ENCODE measurements around the gene ZWINT.

The ZWINT gene, protein sequence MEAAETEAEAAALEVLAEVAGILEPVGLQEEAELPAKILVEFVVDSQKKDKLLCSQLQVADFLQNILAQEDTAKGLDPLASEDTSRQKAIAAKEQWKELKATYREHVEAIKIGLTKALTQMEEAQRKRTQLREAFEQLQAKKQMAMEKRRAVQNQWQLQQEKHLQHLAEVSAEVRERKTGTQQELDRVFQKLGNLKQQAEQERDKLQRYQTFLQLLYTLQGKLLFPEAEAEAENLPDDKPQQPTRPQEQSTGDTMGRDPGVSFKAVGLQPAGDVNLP

DNA sequence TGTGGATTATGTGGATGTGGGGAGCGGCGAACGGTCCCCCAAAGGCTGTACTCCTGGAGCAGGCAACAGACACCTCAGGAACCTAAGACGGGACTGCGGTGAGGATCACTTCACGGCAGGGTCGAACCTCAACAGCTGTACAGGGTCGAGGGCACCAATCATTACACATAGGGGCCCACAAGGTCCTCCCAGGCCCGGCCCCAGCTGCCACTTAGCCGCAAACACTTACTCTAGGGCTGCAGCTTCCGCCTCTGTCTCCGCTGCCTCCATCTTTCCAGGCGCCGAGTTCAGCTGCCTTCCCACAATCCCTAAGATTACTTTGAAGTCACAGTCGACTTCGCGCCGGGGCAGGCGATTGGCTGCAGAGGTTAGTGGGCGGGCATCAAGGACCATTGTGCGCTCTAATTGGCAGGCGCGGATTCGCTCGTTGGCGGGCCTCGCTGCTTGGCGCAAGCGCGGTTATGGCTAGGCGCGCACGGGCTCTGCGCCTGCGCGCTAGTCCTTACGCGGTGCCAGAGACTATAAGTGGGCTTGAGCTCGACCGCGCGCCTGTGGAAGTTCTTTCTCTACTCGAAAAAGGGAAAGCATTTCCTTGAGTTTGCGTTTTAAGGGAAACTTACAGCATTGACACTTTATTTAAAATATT lies at the start of gene ZWINT:
ZWINT (minus strand) TSS at position 293 of the 646 bp plus-strand sequence; CDS start at position 270, 23 bp downstream.
- DNase-seq (ENCODE audit: low read depth) = peak; percentile 92

DNA sequence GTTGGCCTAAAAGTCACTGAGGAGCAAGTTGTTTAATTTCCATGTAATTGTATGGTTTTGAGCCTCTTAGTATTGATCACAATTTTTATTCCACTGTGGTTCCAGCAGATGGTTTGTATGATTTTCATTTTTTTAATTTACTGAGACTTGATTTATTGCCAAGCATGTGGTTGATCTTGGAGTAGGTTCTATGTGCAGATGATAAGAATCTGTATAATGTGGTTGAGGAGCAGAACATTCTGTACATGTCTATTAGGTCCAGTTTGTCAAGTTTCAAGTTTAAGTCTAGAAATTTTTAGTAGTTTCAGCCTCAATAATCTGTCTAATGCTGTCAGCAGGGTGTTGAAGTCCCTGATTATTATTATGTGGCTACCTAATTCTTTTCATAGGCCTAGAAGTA lies 22.7 kb upstream of the ZWINT start:
- DNase-seq (ENCODE audit: low read depth) = no peak

DNA sequence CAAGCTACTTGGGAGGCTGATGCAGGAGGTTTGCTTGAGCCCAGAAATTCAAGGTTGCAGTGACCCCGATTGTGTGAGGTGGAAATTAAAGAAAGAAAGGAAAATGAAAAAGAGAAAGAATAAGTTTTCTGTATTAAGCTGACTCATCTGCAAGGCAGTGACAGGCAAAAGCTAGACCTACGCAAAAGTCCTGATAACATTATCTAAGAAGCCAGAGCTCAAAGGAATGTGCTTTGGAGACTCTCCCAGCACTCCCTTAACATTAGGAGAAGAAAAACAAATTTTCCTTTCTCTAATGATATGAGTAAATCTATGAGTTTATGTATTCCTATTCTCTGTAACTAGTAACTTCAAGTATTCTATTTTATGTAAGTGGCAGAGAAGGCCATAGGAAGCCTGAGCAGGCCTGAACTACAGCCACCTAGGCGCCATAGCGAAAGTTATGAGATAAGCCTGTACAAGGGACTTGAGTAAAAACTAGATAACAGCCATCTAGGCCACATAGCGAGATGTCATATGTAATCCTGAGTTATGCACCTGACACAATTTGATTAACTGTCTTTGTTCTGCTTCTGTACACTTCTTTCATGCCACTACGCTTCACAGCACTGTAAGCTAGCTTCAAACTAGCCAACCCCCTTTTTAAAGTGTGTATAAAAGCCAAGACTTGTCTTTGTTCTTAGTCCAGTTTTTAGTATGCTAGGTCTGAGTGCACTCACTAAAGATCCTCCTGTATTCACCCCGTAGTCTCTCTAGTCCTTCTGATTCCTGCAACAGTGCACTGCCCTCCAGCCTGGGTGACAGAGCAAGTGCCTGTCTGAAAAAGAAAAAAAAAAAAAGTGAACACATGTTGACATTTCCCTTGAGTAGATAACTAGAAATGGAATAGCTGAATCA lies 9.4 kb upstream of the ZWINT start:
- DNase-seq (ENCODE audit: low read depth) = no peak

DNA sequence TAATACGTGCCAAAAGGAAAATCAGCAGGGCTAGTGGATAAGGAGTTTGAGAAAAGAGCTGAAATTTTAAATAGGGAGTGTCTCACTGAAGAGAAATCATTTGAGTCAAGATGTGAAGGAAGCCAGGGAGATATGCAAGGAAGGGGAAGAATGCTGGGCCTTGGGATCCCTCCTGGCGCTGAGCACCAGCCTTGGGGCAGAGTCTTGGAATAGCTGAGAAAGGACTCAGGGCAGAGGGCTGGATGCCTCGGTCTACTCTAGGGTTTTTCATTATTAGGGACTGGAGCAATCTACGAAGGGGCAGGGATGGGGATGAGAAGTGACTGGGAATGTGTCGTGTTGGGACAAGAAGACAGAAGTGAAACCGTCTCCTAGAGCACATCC lies 484 bp downstream of the ZWINT start:
- DNase-seq (ENCODE audit: low read depth) = no peak

DNA sequence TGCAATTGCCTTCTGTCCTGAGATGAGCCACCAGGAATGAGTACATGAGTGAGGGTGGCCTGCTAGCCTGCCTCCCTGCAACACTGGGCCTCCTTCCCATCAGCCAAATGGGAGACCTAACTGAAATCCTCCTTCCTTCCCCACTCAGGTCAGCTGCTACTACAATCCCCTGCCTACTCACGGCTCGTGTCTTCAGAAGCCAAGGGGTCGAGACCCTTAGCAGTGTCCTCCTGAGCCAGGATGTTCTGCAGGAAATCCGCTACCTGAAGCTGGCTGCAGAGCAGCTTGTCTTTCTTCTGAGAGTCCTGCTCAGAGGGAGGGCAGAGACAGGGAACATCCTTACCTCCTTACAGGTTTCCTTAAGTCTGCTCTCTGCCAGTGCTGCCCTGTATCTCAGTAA lies 1.2 kb downstream of the ZWINT start:
- DNase-seq (ENCODE audit: low read depth) = no peak

DNA sequence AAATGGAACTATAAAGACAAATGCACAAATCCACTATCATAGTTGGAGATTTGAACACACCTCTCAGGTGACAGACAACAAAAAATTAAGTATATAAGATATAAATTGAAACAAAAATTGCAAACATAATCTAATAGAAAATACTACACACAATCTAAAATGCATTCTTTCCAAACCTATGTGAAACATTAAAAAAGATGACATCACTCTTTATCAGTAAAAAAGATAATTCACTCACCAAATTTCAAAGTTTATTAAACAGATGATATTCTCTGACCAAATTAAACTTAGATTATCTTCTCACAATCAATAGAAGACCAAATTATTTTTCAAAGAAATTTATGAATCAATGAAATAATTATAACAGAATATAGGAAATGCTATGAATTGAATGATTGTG lies 4.0 kb downstream of the ZWINT start:
- DNase-seq (ENCODE audit: low read depth) = no peak

DNA sequence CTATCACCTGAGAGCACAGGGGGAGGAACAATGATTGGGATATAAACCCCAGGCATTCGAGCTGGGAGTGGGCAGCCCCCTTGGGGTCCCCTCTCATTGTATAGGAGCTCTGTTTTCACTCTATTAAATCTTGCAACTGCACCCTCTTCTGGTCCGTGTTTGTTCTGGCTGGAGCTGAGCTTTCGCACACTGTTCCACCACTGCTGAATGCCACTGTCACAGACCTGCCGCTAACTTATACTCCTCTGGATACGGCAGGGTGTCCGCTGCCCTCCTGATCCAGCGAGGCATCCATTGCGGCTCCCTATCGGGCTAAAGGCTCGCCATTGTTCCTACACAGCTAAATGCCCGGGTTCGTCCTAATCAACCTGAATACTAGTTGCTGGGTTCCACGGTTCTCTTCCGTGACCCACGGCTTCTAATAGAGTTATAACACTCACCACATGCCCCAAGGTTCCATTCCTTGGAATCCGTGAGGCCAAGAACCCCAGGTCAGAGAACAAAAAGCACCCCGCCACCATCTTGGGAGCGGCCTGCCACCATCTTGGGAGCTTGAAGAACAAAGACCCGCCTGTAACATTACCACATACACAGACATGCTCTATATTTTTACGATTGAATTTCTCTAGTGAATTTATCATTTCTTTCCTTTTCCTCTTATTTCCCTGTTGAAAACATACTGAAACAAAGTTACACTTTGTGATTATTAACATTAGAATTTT lies 9.0 kb downstream of the ZWINT start:
- no peak for DNase-seq (ENCODE audit: low read depth)

DNA sequence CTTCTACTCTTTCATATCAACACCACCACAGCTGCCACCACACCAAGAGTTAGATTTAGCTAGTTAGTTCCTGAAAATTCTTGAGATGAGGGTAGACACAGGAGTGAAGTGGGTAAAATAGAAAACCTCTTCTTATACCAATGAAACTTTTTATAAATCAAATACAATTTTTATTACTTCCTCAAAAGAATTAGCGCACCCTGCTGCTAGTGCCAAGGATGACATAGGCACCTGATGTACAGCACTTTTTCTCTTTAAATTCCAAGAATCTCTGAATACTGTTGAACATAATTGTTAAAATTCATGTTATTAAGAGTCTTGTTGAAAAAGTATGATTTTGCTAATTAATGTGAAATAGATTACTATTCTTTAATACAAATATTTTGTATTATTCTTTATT lies 11.4 kb downstream of the ZWINT start:
- DNase-seq (ENCODE audit: low read depth) = no peak

DNA sequence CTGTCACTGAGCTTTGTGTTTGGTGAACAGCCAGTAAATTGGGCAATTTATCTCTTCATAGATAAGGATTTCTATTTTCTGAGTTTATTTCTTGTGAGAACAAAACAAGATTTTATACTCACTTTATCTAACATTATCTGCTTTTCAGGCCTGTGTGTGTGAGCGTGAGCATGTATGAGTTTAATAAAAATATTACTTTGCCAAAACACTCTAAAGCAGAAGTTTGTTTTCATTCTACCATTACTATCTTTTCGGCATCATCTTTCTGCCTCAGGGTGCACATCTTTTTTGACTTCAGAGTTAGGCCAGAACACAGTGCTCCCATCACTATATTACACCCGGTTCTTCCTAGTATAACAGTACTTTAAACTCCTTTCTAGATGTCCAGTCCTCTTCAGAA lies 13.0 kb downstream of the ZWINT start:
- no peak for DNase-seq (ENCODE audit: low read depth)

DNA sequence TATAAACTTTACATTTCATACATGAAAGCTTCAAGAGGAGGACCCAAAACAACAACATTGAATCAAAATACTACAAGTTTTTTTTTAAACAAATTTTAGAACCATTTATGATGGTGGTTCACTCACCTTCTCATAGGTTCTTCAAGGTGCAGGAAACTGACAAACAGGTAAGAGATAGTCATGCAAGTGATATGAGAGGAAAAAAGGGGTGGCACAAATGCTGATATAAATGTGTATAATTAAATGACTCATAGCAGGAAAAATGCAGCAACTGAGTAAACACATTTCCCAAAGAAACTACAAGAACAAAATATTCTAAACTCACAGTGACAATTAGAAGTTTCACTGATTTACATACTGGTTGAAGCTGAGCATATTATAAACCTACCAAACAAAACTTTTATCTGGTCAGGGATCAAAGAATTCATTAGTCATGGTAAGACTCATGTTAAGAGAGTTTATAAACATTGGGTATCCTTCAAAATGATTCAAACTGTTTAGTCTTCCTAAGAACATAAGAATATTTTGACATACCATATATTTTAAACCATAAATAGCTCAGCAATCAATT lies 14.1 kb downstream of the ZWINT start:
- DNase-seq (ENCODE audit: low read depth) = no peak

DNA sequence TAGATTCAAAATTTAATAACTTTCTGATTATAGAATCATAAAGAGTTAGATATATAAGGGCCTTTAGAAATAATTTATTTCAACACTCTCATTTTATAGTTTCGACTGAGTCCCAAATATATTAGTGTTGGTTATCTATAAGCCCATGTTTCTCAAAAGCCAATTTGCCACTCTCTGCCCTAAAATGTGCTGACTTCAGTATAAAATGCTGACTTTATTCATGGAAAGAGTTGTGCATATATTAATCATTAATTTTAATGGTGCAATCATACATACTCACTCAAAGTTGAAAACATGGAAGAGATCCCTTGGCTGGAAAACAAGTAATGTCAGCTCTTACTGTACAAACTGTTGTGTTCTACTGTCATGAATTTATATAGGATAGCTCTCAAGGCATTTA lies 19.4 kb downstream of the ZWINT start:
- DNase-seq (ENCODE audit: low read depth) = no peak

DNA sequence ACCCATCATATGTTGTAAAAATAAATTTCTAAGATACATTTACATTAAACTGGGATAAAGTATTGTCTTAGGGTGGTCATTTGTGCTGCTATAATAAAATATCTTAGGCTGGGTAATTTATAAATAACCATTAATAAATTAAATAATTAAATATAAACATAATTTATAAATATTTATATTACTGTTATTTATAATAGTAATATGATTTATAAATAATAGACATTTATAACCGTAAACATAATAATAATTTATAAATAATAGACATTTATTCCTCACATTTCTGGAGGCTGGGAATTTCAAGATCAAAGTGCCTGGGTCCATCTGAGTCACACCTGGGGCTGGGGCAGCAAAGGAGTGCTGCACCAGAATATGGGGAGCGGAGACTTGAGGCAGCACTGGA lies 31.1 kb downstream of the ZWINT start:
- no peak for DNase-seq (ENCODE audit: low read depth)

DNA sequence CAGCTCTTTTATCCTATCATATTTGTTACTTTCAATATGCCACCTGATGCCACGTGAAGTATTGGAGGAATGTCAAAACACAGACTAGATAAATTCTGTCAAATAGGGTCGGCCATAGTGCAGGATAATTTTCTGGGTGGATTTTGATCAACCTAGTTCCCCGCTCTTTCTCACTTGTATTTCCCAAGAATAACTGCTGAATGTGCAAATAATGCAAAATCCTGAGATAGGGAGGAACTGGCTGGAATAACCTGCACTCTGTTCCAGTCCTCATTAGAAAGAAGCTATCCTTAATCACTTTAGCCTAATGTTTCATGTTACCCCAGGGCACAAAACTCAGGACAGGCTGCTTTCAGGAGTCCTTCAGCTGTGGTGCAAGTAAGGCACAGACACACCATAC lies 33.9 kb downstream of the ZWINT start:
- DNase-seq (ENCODE audit: low read depth) = no peak

DNA sequence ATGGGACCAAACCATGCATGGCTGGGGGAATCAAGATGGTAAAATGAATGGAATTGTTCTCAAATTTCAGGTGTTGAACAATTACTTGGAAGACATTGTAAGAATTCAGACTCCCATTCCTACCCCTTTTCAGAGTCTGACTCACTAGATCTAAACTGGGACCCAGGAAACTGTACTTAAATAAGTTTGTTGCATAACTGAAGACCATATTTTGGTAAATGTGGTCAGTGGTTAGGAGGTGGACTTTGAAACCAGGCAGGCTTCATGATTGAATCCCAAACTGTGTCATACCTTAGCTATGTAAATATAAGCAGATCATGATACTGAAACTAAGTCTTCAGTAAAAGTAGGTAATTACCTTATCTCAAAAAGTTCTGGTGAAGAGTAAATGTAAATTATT lies 41.7 kb downstream of the ZWINT start:
- DNase-seq (ENCODE audit: low read depth) = no peak

DNA sequence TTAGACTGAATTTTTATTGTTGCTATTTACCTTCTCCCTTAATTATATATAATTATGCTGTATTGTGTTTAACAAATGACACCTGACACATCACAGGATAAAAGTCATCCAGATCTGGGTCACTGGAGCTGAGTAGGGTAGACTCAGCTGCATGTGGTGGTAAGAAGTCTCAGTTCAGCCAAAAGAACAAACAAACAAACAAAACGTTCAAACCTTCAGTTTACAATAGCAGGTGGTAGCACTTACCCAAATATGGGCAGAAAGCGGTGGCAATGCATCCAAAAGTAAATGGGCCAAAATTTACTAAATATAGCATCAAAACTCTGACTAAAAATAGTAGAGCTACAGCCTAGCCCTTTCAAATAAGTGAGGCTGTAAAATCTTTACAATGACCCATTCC lies 42.2 kb downstream of the ZWINT start:
- DNase-seq (ENCODE audit: low read depth) = no peak

DNA sequence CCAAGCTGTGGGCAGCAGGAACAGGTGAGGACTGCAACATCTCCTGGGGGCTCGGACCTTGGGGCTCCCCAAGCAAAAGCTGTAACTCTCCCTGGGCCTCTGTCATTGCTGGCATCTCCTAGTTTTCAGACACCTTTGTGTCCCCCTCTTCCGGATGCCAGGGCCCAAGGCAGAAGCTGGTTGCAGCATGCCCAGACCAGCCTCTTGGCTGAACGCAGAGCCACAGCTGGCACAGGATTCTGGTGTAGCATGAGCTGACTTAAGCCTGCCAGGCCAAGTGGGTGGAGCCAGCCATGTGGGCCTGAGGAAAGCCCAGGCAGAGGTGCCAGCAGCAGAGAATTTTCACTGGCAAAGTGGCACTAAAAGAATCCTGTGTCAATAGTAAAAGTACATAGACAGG lies 43.5 kb downstream of the ZWINT start:
- no peak for DNase-seq (ENCODE audit: low read depth)

DNA sequence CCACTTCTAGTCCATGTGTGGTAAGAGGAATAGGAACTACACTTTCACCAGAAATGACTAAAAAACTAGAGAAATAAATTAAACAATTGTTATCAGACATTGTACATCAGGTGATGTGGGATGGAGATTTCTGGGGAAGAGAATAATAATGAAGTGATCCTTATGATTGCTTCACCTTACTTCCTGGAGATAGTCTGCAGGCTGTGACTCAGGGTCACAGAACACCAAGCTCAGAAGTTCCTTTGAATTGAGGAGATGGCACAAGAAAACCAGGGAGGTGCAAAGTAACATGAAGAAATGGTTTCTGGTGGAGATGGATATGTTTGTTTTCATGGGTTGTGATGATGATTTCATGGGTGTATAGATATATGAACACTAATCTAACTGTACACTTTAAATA lies 44.5 kb downstream of the ZWINT start:
- DNase-seq (ENCODE audit: low read depth) = no peak

Data from stromal cell of bone marrow (primary cell).